Testis (tissue), 3 donors: Measurements from ENCODE around the gene UGDH. TPM values are rescaled to one million over a fixed set of nuclear protein-coding genes. Genes with fewer than 3 reads are reported as not detected.
"Not testable (repeated sequence)": the region's sequence is repeated elsewhere in the genome, so short reads cannot be mapped to it uniquely, and the experiment has no call there.

Experiments used
- DNase-seq: peaks from one replicate; pipeline ENCODE4 v3.0.0-alpha.2; 2019
- H3K27ac ChIP-seq, 2 donors: fragments of 200-600 bp; sonication (generic); one replicate each; pipeline ENCODE4 v1.5.1; 2019
- H3K27me3 ChIP-seq: fragments of 200-600 bp; sonication (generic); one replicate; pipeline ENCODE4 v1.5.1; 2019
- H3K36me3 ChIP-seq: fragments of 200-600 bp; sonication (generic); one replicate; pipeline ENCODE4 v1.5.1; 2017; ENCODE audit warnings: low read depth; ENCODE audit errors: missing control alignments
- H3K4me1 ChIP-seq: fragments of 200-600 bp; sonication (generic); one replicate; pipeline ENCODE4 v1.5.1; 2019
- H3K4me3 ChIP-seq, 2 donors: fragments of 200-600 bp; sonication (generic); one replicate each; pipeline ENCODE4 v1.5.1; 2017 to 2019
- H3K9me3 ChIP-seq: fragments of 200-600 bp; sonication (generic); one replicate; pipeline ENCODE4 v1.5.1; 2017
- CTCF ChIP-seq, 3 experiments: fragments of 450-650 bp in 2 of 3; fragments of 200-600 bp in 1 of 3; sonication (generic) in 1 of 3; IDR thresholded peaks; one replicate each; pipeline ENCODE4 v1.5.1; 2016 to 2019; ENCODE audit warnings: antibody characterized with exemption in 3 of 3, mild to moderate bottlenecking in 2 of 3, moderate library complexity in 1 of 3
- POLR2A ChIP-seq: fragments of 450-650 bp; IDR thresholded peaks from one replicate; pipeline ENCODE4 v1.6.1; 2017; ENCODE audit warnings: antibody characterized with exemption, mild to moderate bottlenecking, moderate library complexity
- WGBS, 2 donors: methylation state at CpG; one replicate each; pipeline ENCODE4 v1.1.5; 2018; 5-methylcytosine and 5-hydroxymethylcytosine counted together
- intact Hi-C: fragments of 100-400 bp; cut with DNase I; formaldehyde crosslinking; loops from one replicate; pipeline ENCODE4 v1.15.1; 2023; ENCODE audit warnings: low total_unique reads
- polyA plus RNA-seq: library from polyadenylated mRNA; stranded (reverse); fragments of 350-450 nt; fragmentation: Illumina TruSeq; extraction: RNeasy Lipid Tissue Mini Kit (QIAGEN cat#74804); gene quantifications from one replicate; pipeline ENCODE4 v1.2.3, GENCODE V29; 2014; ENCODE audit warnings: low read depth, low replicate concordance; ENCODE audit not compliant: insufficient read depth
- total RNA-seq, 2 donors: library from RNA; depleted of rRNA; stranded (reverse); fragments of >200 nt; gene quantifications; one replicate each; pipeline ENCODE4 v1.2.3, GENCODE V29; 2016

Gene UGDH
- total and polyA plus RNA-seq, 3 donors from 2014 or later: 8.1 to 21.4 (median 11.3) TPM

- Histone ChIP-seq H3K9me3 (no peaks in the 10 kb centered on the region), H3K27ac (no peak overlapping the region), H3K36me3 (no peaks in the 10 kb centered on the region), H3K27me3 (no peaks in the 10 kb centered on the region), H3K4me1 (peaks cover 12% of the 10 kb centered on the region), H3K4me3 (no peak overlapping the region)
- DNase-seq: no peak
- TF ChIP-seq POLR2A (no peak), CTCF (IDR thresholded peaks at IDR 0.05) (no peak)
- intact Hi-C loops: no loop called here
- WGBS, 2 donors: 90 to 91% methylated on average over 9 of the region's 9 CpGs
Measured at GRCh38 chr4:39559626-39560025, 32.4 kb upstream of the UGDH start.

- peaks cover 12% of the 10 kb centered on the region for H3K4me1 ChIP-seq
- H3K27me3 ChIP-seq: no peaks in the 10 kb centered on the region
- no peak overlapping the region for H3K27ac ChIP-seq
- intact Hi-C loops: no loop called here
- WGBS, 2 donors: 87 to 98% methylated on average over 3 of the region's 3 CpGs
- no peaks in the 10 kb centered on the region for H3K36me3 ChIP-seq
- no peak overlapping the region for H3K4me3 ChIP-seq
- no peaks in the 10 kb centered on the region for H3K9me3 ChIP-seq
- DNase-seq: no peak
- TF ChIP-seq CTCF (IDR thresholded peaks at IDR 0.05) (no peak), POLR2A (no peak)
Measured at GRCh38 chr4:39555472-39555871, 28.2 kb upstream of the UGDH start.

GRCh38 chr4:39548425-39549067, 21.3 kb upstream of the UGDH start:
- H3K4me3 ChIP-seq: no peak overlapping the region
- 84 to 88% methylated on average over 3 of the region's 3 CpGs for WGBS, 2 donors
- no peaks in the 10 kb centered on the region for H3K36me3 ChIP-seq
- DNase-seq: no peak
- no peaks in the 10 kb centered on the region for H3K4me1 ChIP-seq
- TF ChIP-seq CTCF (IDR thresholded peaks at IDR 0.05) (no peak), POLR2A (no peak)
- H3K27ac ChIP-seq: no peak overlapping the region
- H3K9me3 ChIP-seq: no peaks in the 10 kb centered on the region
- intact Hi-C loops: no loop called here
- no peaks in the 10 kb centered on the region for H3K27me3 ChIP-seq

- intact Hi-C loops: no loop called here
- TF ChIP-seq CTCF (IDR thresholded peaks at IDR 0.05): no peak
- no peak for TF ChIP-seq POLR2A
- Histone ChIP-seq H3K4me3 (no peak overlapping the region), H3K9me3 (no peaks in the 10 kb centered on the region), H3K36me3 (no peaks in the 10 kb centered on the region), H3K27me3 (no peaks in the 10 kb centered on the region), H3K4me1 (no peaks in the 10 kb centered on the region), H3K27ac (no peak overlapping the region)
- WGBS, 2 donors: 29 to 33% methylated on average over 1 of the region's 1 CpG
- DNase-seq: no peak
Measured at GRCh38 chr4:39544580-39545315, 17.5 kb upstream of the UGDH start.

- intact Hi-C loops, DNase-seq, H3K9me3 ChIP-seq, H3K4me3 ChIP-seq, H3K27me3 ChIP-seq, H3K36me3 ChIP-seq, H3K27ac ChIP-seq, H3K4me1 ChIP-seq: not testable (repeated sequence)
- WGBS, 2 donors: 88 to 96% methylated on average over 4 of the region's 4 CpGs
Measured at GRCh38 chr4:39544080-39544479, 16.8 kb upstream of the UGDH start.
